Measurements from ENCODE around the gene CREB3L4. TPM values are rescaled to one million over a fixed set of nuclear protein-coding genes. Genes with fewer than 3 reads are reported as not detected.

Gene CREB3L4, protein sequence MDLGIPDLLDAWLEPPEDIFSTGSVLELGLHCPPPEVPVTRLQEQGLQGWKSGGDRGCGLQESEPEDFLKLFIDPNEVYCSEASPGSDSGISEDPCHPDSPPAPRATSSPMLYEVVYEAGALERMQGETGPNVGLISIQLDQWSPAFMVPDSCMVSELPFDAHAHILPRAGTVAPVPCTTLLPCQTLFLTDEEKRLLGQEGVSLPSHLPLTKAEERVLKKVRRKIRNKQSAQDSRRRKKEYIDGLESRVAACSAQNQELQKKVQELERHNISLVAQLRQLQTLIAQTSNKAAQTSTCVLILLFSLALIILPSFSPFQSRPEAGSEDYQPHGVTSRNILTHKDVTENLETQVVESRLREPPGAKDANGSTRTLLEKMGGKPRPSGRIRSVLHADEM
- total RNA-seq (2021; fragmentation: NEBNext Ultra II Directional; extraction: Animal tissue kit (Norgen Biotek cat#: 25700)) = 1 to 10 TPM; 3.6 to 4.6 (median 4.1) TPM
- long read RNA-seq, partial matches to known transcripts = 1 of 7 reads
- long read RNA-seq, other reads (novel, unspliced or antisense) = 4 of 7 reads

DNA sequence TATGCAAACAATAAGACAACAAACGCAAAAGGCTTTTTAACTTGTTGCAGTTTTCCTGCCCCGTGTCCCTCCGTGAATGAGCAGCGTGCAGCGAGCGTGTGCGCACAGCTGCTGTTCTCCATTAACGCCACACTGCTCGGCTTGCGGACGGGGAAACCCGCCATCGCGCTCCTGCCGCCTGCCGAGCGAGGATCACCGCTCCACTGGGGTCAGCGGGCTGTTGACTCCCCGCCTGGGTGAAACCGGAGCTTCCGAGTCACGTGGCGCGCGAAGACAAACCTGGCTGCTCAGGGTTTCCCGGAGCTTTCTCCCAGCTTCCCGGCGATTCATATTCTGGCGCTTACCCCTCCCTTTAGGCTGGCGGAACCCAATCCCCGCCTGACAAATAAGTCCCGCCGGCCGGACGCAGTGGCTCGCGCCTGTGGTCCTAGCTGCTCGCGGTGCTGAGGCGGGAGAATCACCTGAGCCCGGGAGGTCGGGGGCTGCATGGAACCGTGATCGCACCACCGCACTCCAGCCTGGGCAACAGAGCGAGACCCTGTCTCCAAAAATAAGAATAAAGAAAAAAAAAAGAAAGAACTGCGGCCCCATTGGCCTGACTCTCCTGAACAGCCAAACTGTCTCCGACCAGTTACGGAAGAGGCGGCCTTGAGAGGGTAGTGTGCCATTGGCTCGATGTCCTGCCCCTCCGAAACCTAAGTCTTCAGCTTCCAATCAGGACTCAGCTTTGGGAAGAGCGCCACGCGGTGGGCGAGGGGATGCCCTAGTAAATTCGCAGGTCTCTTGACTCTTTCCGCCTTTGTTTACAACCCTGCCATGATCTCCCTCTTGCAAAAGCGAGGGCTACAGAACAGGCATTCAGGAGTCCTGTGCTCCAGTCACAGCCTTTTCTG lies at the start of gene CREB3L4:
TSS of gene CREB3L4 (plus strand) at position 796 of the 893 bp plus-strand sequence. CDS start 624 bp downstream, outside the sequence.
- H3K27me3 Mint-ChIP-seq (ENCODE audit: insufficient read depth) = 0 out of 2 replicates have a peak, but pooled peaks cover 3% of the 10 kb centered on the region
- H3K36me3 Mint-ChIP-seq (ENCODE audit: low read depth) = no peaks in the 10 kb centered on the region; the same call in 1 of the 2 replicates
- TF ChIP-seq, protein P1, sequence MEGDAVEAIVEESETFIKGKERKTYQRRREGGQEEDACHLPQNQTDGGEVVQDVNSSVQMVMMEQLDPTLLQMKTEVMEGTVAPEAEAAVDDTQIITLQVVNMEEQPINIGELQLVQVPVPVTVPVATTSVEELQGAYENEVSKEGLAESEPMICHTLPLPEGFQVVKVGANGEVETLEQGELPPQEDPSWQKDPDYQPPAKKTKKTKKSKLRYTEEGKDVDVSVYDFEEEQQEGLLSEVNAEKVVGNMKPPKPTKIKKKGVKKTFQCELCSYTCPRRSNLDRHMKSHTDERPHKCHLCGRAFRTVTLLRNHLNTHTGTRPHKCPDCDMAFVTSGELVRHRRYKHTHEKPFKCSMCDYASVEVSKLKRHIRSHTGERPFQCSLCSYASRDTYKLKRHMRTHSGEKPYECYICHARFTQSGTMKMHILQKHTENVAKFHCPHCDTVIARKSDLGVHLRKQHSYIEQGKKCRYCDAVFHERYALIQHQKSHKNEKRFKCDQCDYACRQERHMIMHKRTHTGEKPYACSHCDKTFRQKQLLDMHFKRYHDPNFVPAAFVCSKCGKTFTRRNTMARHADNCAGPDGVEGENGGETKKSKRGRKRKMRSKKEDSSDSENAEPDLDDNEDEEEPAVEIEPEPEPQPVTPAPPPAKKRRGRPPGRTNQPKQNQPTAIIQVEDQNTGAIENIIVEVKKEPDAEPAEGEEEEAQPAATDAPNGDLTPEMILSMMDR (IDR thresholded peaks at IDR 0.05) = peak; percentile 74
- peak within 1 kb of the TSS; percentile 91 for H3K4me3 Mint-ChIP-seq
- H3K4me1 Mint-ChIP-seq (ENCODE audit: low read depth) = peaks cover 57% of the 10 kb centered on the region
- H3K9me3 Mint-ChIP-seq = no peaks in the 10 kb centered on the region
- H3K27ac Mint-ChIP-seq = peak within 1 kb of the TSS; percentile 95
- DNase-seq = peak; percentile 94

DNA sequence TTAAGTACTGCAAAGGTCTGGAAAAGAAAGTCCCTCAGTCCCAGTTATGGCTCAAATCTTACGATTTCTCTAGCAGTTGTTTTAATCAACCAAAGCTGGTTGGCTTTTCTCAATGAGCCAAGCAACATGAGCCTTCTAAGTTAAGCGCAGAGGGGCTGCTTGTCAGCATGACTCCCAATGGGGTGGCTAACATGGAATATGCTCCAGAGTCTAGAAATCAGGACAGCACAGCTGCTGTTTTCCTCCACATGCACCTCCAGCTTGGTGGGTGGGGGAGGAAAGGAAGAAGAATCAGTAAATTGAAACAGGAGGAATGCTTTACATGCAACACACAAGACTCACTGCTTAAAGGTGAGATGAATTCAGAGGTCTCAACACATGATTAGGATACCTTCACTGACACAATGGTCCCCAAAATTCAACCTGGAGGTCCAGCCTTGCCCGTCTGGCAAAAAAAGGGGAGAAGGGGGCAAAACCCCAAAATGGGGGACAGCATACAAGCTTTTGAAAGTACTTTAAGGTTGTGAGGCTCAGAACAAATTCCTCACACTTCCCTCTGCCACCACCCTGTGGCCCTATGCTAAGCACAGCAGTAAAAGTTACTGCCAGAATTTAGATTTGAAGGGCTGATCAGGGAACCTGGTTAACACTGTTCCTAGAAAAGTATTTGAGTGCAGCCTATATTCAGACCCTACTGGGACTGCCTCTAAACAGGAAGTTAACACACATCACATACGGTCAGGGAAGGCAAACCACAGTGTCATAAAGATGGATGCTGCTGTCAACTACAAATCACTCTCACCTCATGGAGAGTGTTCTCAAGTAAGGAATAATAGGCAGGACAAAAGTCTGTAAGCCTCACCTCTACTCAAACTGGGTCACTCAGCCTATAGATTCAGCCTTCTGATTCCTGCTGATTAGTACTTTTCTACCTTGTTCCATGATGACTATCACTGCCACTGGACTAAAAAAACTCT lies 47.5 kb upstream of the CREB3L4 start:
- Mint-ChIP-seq H3K27ac (peak overlapping the region; percentile 3), H3K36me3 (ENCODE audit: low read depth) (no peaks in the 10 kb centered on the region), H3K4me1 (ENCODE audit: low read depth) (peaks cover 37% of the 10 kb centered on the region)

DNA sequence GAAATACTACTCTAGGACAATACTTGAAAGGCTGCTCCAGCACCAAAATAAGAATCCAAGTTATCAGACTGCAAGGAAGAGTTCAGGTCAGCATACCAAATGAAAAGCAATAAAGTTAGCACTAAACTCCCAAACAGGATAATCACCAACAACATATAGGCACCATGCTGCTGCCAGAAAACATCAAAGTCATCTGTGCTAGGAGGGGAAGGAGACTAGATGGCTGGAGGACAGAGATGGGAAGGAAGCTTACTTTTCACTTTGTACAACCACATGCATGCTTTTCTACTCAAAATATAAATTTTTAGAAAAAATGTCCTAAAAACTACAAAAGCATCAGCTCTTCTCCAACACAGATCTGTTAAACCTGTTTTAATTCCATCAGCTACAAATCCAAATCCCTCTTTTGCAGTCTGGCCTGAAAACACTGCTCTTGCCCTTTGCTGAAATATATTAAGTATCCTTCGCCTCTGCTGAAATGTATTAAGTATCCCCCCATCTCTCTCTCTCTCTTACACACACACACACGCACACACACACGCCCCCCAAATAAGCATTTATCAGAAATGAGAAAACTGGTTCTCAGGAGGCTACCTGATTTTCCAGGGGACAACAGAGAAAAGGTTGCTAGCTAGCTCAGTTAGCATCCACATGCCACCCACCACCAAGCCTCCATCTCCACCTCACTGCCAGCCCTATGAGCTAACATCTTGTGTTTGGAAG lies 46.5 kb upstream of the CREB3L4 start:
- Mint-ChIP-seq H3K36me3 (ENCODE audit: low read depth) (no peaks in the 10 kb centered on the region), H3K4me3 (peak overlapping the region; percentile 86), H3K27ac (peak overlapping the region; percentile 59), H3K9me3 (no peaks in the 10 kb centered on the region), H3K4me1 (ENCODE audit: low read depth) (peaks cover 37% of the 10 kb centered on the region), H3K27me3 (ENCODE audit: insufficient read depth) (no peaks in the 10 kb centered on the region; the same call in 1 of the 2 replicates)
- TF ChIP-seq, protein P1 (IDR thresholded peaks at IDR 0.05) = no peak
- DNase-seq = no peak

More for the DNA sequence above, 47.5 kb upstream of the CREB3L4 start:
- Mint-ChIP-seq H3K9me3 (no peaks in the 10 kb centered on the region), H3K27me3 (ENCODE audit: insufficient read depth) (no peaks in the 10 kb centered on the region; the same call in 1 of the 2 replicates), H3K4me3 (peak overlapping the region; percentile 86)
- TF ChIP-seq, protein P1 (IDR thresholded peaks at IDR 0.05) = peak; percentile 46
- peak; percentile 36 for DNase-seq

- H3K27ac Mint-ChIP-seq = peak overlapping the region; percentile 59
- H3K4me3 Mint-ChIP-seq = peak overlapping the region; percentile 86
- no peaks in the 10 kb centered on the region; the same call in 1 of the 2 replicates for H3K27me3 Mint-ChIP-seq (ENCODE audit: insufficient read depth)
- TF ChIP-seq, protein P1 (IDR thresholded peaks at IDR 0.05) = no peak
- H3K9me3 Mint-ChIP-seq = no peaks in the 10 kb centered on the region
- no peaks in the 10 kb centered on the region for H3K36me3 Mint-ChIP-seq (ENCODE audit: low read depth)
- peaks cover 37% of the 10 kb centered on the region for H3K4me1 Mint-ChIP-seq (ENCODE audit: low read depth)
- no peak for DNase-seq
Measured at GRCh38 chr1:153921803-153922075, 46.0 kb upstream of the CREB3L4 start.

Measured in HFFc6 (cell line).